H1 (cell line): ENCODE measurements around the gene GRK3. TPM values are rescaled to one million over a fixed set of nuclear protein-coding genes. Genes with fewer than 3 reads are reported as not detected.

Experiments
- CTCF ChIA-PET: fragments of 300-600 bp; sonication (Branson Sonifier 250); formaldehyde crosslinking; loops from one replicate; lab custom pipeline; 2021; ENCODE audit not compliant: partially characterized antibody; lab: Charles Lee
- POLR2A ChIA-PET: fragments of 300-600 bp; sonication (Branson Sonifier 250); formaldehyde crosslinking; loops from one replicate; lab custom pipeline; 2021; ENCODE audit warnings: inconsistent platforms; ENCODE audit not compliant: partially characterized antibody; lab: Charles Lee
- DNase-seq, 2 experiments: peaks; one replicate each; pipeline versions ENCODE4 v3.0.0 to v3.0.0-alpha.2; 2010 to 2022; ENCODE audit warnings: low spot score in 2 of 2, low read depth in 1 of 2, mixed read lengths in 1 of 2
- FAIRE-seq: peaks from 2 replicates; lab custom pipeline; 2011; peaks lifted over from hg19 to GRCh38; lab: Jason Lieb, UNC
- H2AFZ ChIP-seq: 2 replicates; pipeline ENCODE4 v1.8.1; 2012; ENCODE audit warnings: low read length, inconsistent platforms
- H2AK5ac ChIP-seq: 2 replicates; pipeline ENCODE4 v1.6.1; 2013; ENCODE audit warnings: low read depth, low read length
- H2BK120ac ChIP-seq: replicated peaks from 2 replicates; pipeline ENCODE3; 2013; ENCODE audit warnings: low read depth, low read length, inconsistent platforms
- H2BK12ac ChIP-seq: 2 replicates; pipeline ENCODE4 v1.6.1; 2013; ENCODE audit warnings: low read depth, low read length
- H2BK15ac ChIP-seq: 2 replicates; pipeline ENCODE4 v1.6.1; 2013; ENCODE audit warnings: low read length
- H2BK20ac ChIP-seq: 2 replicates; pipeline ENCODE4 v1.6.1; 2013; ENCODE audit warnings: low read length
- H2BK5ac ChIP-seq: 2 replicates; pipeline ENCODE4 v1.6.1; 2013; ENCODE audit warnings: low read depth, low read length
- H3K14ac ChIP-seq: 2 replicates; pipeline ENCODE4 v1.6.1; 2013; ENCODE audit warnings: inconsistent platforms; ENCODE audit not compliant: insufficient read length
- H3K18ac ChIP-seq: 2 replicates; pipeline ENCODE4 v1.6.1; 2013; ENCODE audit warnings: low read length; ENCODE audit errors: extremely low read depth
- H3K23ac ChIP-seq: 2 replicates; pipeline ENCODE4 v1.6.1; 2013; ENCODE audit warnings: inconsistent platforms; ENCODE audit not compliant: insufficient read length
- H3K23me2 ChIP-seq: 2 replicates; pipeline ENCODE4 v1.6.1; 2013; ENCODE audit warnings: low read depth, low read length
- H3K27ac ChIP-seq: 2 replicates; pipeline ENCODE4 v1.6.1; 2011; ENCODE audit warnings: low read depth, low read length, inconsistent platforms
- H3K27me3 ChIP-seq, 4 experiments: replicated peaks in 1 of 4; 1 replicate in 1 of 4; 2 replicates in 3 of 4; pipeline versions ENCODE4 v1.6.1 to v1.8.1; 2011 to 2013; ENCODE audit warnings: low read length in 3 of 4, mild to moderate bottlenecking in 3 of 4, inconsistent platforms in 2 of 4, mixed read lengths in 2 of 4, moderate library complexity in 1 of 4; ENCODE audit not compliant: control insufficient read depth in 3 of 4, insufficient read depth in 3 of 4; ENCODE audit errors: extremely low read depth in 1 of 4
- H3K36me3 ChIP-seq, 4 experiments: 2 replicates each; pipeline versions ENCODE4 v1.6.1 to v1.8.1; 2011 to 2013; ENCODE audit warnings: mild to moderate bottlenecking in 4 of 4, low read length in 3 of 4, moderate library complexity in 2 of 4, control low read depth in 1 of 4, inconsistent platforms in 1 of 4; ENCODE audit not compliant: insufficient read depth in 4 of 4, control insufficient read depth in 2 of 4
- H3K4ac ChIP-seq: replicated peaks from 2 replicates; pipeline ENCODE3; 2013; ENCODE audit warnings: low read length, low read depth, mixed read lengths, inconsistent platforms; ENCODE audit not compliant: insufficient read length
- H3K4me1 ChIP-seq, 4 experiments: replicated peaks in 1 of 4; 1 replicate in 1 of 4; 2 replicates in 3 of 4; pipeline versions ENCODE4 v1.6.1 to v1.8.1; 2011 to 2013; ENCODE audit warnings: low read length in 3 of 4, inconsistent platforms in 2 of 4, mixed read lengths in 1 of 4; ENCODE audit not compliant: insufficient read depth in 4 of 4, control insufficient read depth in 3 of 4
- H3K4me2 ChIP-seq, 2 experiments: 2 replicates each; pipeline versions ENCODE4 v1.6.1 to v1.8.1; 2011 to 2013; ENCODE audit warnings: low read depth in 2 of 2, low read length in 2 of 2, control low read depth in 1 of 2, inconsistent platforms in 1 of 2, mild to moderate bottlenecking in 1 of 2; ENCODE audit not compliant: insufficient read depth in 1 of 2
- H3K4me3 ChIP-seq, 4 experiments: fragments of 200-600, 300-600 bp in 1 of 4; sonication (generic), shearing (Covaris generic), sonication (Bioruptor Twin) in 1 of 4; 2 replicates each; pipeline versions ENCODE4 v1.5.1 to v1.8.1; 2011 to 2016; ENCODE audit warnings: low read length in 4 of 4, low read depth in 3 of 4, control low read depth in 2 of 4, inconsistent platforms in 2 of 4, mild to moderate bottlenecking in 2 of 4, mixed read lengths in 1 of 4, moderate library complexity in 1 of 4; ENCODE audit not compliant: insufficient read depth in 2 of 4; ENCODE audit errors: extremely low read depth in 1 of 4
- H3K56ac ChIP-seq: replicated peaks from 2 replicates; pipeline ENCODE3; 2013; ENCODE audit warnings: low read depth, mild to moderate bottlenecking, mixed read lengths, low read length, inconsistent platforms; ENCODE audit not compliant: insufficient read length
- H3K79me1 ChIP-seq: 2 replicates; pipeline ENCODE4 v1.6.1; 2013; ENCODE audit warnings: low read depth, low read length, control low read depth
- H3K79me2 ChIP-seq, 2 experiments: 2 replicates each; pipeline versions ENCODE4 v1.6.1 to v1.8.1; 2012 to 2013; ENCODE audit warnings: low read length in 2 of 2, mild to moderate bottlenecking in 2 of 2, inconsistent platforms in 1 of 2; ENCODE audit not compliant: insufficient read depth in 2 of 2, control insufficient read depth in 1 of 2
- H3K9ac ChIP-seq, 4 experiments: replicated peaks in 1 of 4; 1 replicate in 1 of 4; 2 replicates in 3 of 4; pipeline versions ENCODE4 v1.6.1 to v1.8.1; 2011 to 2013; ENCODE audit warnings: low read depth in 3 of 4, low read length in 3 of 4, control low read depth in 2 of 4, mild to moderate bottlenecking in 2 of 4, moderate library complexity in 2 of 4, inconsistent platforms in 1 of 4; ENCODE audit errors: extremely low read depth in 1 of 4
- H3K9me3 ChIP-seq, 2 experiments: 2 replicates each; pipeline versions ENCODE4 v1.6.1 to v1.8.1; 2012 to 2013; ENCODE audit warnings: mild to moderate bottlenecking in 2 of 2, moderate library complexity in 2 of 2, control low read depth in 1 of 2, inconsistent platforms in 1 of 2, low read depth in 1 of 2, low read length in 1 of 2, mixed read lengths in 1 of 2; ENCODE audit not compliant: insufficient read depth in 2 of 2
- H4K20me1 ChIP-seq, 2 experiments: replicated peaks in 1 of 2; 2 replicates each; pipeline versions ENCODE3 to v1.8.1; 2011 to 2013; ENCODE audit warnings: inconsistent platforms in 2 of 2, low read length in 2 of 2, mild to moderate bottlenecking in 1 of 2; ENCODE audit not compliant: insufficient read depth in 2 of 2, control insufficient read depth in 1 of 2
- H4K5ac ChIP-seq: 2 replicates; pipeline ENCODE4 v1.6.1; 2013; ENCODE audit warnings: low read length, low read depth, mixed read lengths, inconsistent platforms; ENCODE audit not compliant: insufficient read length
- H4K8ac ChIP-seq: 2 replicates; pipeline ENCODE4 v1.8.0; 2013; ENCODE audit warnings: mild to moderate bottlenecking, moderate library complexity, low read length, inconsistent platforms; ENCODE audit not compliant: insufficient read depth; ENCODE audit errors: extremely low read depth
- H4K91ac ChIP-seq: replicated peaks from 2 replicates; pipeline ENCODE3; 2013; ENCODE audit warnings: low read length, mixed read lengths, inconsistent platforms; ENCODE audit not compliant: insufficient read length
- BACH1 ChIP-seq: IDR thresholded peaks from 2 replicates; pipeline ENCODE4 v1.6.1; 2012; ENCODE audit warnings: low read length, improper control_type of control experiment
- BCL11A ChIP-seq, 2 experiments: IDR thresholded peaks; one replicate each; pipeline ENCODE4 v1.6.1; 2011; ENCODE audit warnings: low read depth in 2 of 2, low read length in 2 of 2, mild to moderate bottlenecking in 2 of 2
- CBX8 ChIP-seq: fragments of 300-800, 300-1000 bp; sonication (generic); IDR thresholded peaks from 2 replicates; pipeline ENCODE4 v1.7.1; 2016; ENCODE audit warnings: low read depth, low read length, borderline replicate concordance
- CEBPB ChIP-seq: IDR thresholded peaks from 2 replicates; pipeline ENCODE4 v1.6.1; 2012; ENCODE audit warnings: low read depth, low read length
- GABPA ChIP-seq: IDR thresholded peaks from 2 replicates; pipeline ENCODE4 v1.6.1; 2011; ENCODE audit warnings: mild to moderate bottlenecking, low read length, moderate library complexity, borderline replicate concordance; ENCODE audit not compliant: insufficient read depth
- MAX ChIP-seq: IDR thresholded peaks from 2 replicates; pipeline ENCODE4 v1.6.1; 2012; ENCODE audit warnings: inconsistent platforms
- SAP30 ChIP-seq: fragments of 300-600 bp; sonication (generic); IDR thresholded peaks from 2 replicates; pipeline ENCODE4 v1.7.1; 2012; ENCODE audit warnings: low read length, moderate library complexity, mild to moderate bottlenecking, inconsistent platforms; ENCODE audit not compliant: insufficient read depth, insufficient replicate concordance
- SIRT6 ChIP-seq: IDR thresholded peaks from one replicate; pipeline ENCODE4 v1.7.1; 2012; ENCODE audit warnings: low read length, inconsistent platforms
- TAF1 ChIP-seq: IDR thresholded peaks from 2 replicates; pipeline ENCODE4 v1.6.1; 2011; ENCODE audit warnings: mild to moderate bottlenecking, low read depth, low read length
- TCF12 ChIP-seq: IDR thresholded peaks from 2 replicates; pipeline ENCODE4 v1.6.1; 2011; ENCODE audit warnings: low read depth, mild to moderate bottlenecking, low read length
- WGBS, 2 experiments: shearing (Covaris generic) in 1 of 2; methylation state at CpG; one replicate each; pipeline versions ENCODE4 v1.1.6 to v1.1.7; 2013 to 2015; ENCODE audit warnings: low lambda C conversion rate in 2 of 2, mixed read lengths in 2 of 2, inconsistent platforms in 1 of 2, low coverage in 1 of 2, missing lambda C conversion rate in 1 of 2; ENCODE audit not compliant: insufficient replicate concordance in 2 of 2, insufficient coverage in 1 of 2, insufficient read length in 1 of 2; ENCODE audit errors: extremely low coverage in 1 of 2, missing lambda C conversion rate in 1 of 2; 5-methylcytosine and 5-hydroxymethylcytosine counted together
- polyA plus RNA-seq, 7 experiments: library from polyadenylated mRNA; depleted of rRNA in 3 of 7; stranded (reverse) in 5 of 7; unstranded in 2 of 7; fragments of >200 nt in 5 of 7; fragments of 200-250 nt in 2 of 7; gene quantifications; 1 replicate in 5 of 7; 2 replicates in 1 of 7; 4 replicates in 1 of 7; pipeline versions ENCODE4 v1.2.1 to v1.2.3, GENCODE V29; 2011 to 2013; ENCODE audit warnings: missing spikeins in 2 of 7, mixed read lengths in 2 of 7
- total RNA-seq: library from RNA; stranded (reverse); fragmentation: NEBNext Ultra II Directional; extraction: Animal tissue kit (Norgen Biotek cat#: 25700); gene quantifications from 2 replicates; pipeline ENCODE4 v1.2.1, GENCODE V29; 2021
- TF ChIP-seq, protein P1 (sequence below), 3 experiments: IDR thresholded peaks; 1 replicate in 2 of 3; 2 replicates in 1 of 3; pipeline versions ENCODE4 v1.5.1 to v1.6.1; 2011; ENCODE audit warnings: low read length in 3 of 3, mild to moderate bottlenecking in 3 of 3, inconsistent platforms in 2 of 3, low read depth in 1 of 3, moderate library complexity in 1 of 3; ENCODE audit not compliant: insufficient read depth in 1 of 3; ENCODE audit errors: control extremely low read depth in 1 of 3

The GRK3 gene
- total and polyA plus RNA-seq, 2 of the 8 experiments (the other 6 are each of a cell fraction or from before 2014, with no cell fraction given): 7.5 to 35.3 TPM

- no peak overlapping the region for H4K8ac ChIP-seq
- H2BK120ac ChIP-seq: no peak overlapping the region
- H3K4me1 ChIP-seq: no peaks in the 10 kb centered on the region
- H3K9ac ChIP-seq: no peak overlapping the region
- H2AFZ ChIP-seq: no peak overlapping the region
- CTCF ChIA-PET: interaction anchor here (0.8 to 2.8 kb wide), 6 partner anchors 10 to 552 kb away, joined by 3 to 6 read pairs (median 3); no protein-coding TSS in a partner anchor
- no peak overlapping the region for H3K14ac ChIP-seq
- no peak overlapping the region for H3K4me2 ChIP-seq
- no peak overlapping the region for H4K91ac ChIP-seq
- POLR2A ChIA-PET: no interaction called here
- DNase-seq (no peak), FAIRE-seq (no peak)
- no peak overlapping the region for H2BK12ac ChIP-seq
- no peak overlapping the region for H3K4me3 ChIP-seq
- H3K79me2 ChIP-seq: no peaks in the 10 kb centered on the region
- no peaks in the 10 kb centered on the region for H3K36me3 ChIP-seq
- H3K23me2 ChIP-seq: no peaks in the 10 kb centered on the region
- H2BK15ac ChIP-seq: 0 out of 2 replicates have a peak overlapping the region, but pooled peaks have one; percentile 46
- H3K23ac ChIP-seq: no peak overlapping the region
- H3K79me1 ChIP-seq: no peaks in the 10 kb centered on the region
- no peak overlapping the region for H2BK20ac ChIP-seq
- H3K4ac ChIP-seq: no peak overlapping the region
- H3K27me3 ChIP-seq: no peaks in the 10 kb centered on the region
- no peak overlapping the region for H3K27ac ChIP-seq
- no peaks in the 10 kb centered on the region for H4K20me1 ChIP-seq
- no peak overlapping the region for H2AK5ac ChIP-seq
- no peak overlapping the region for H3K56ac ChIP-seq
- no peaks in the 10 kb centered on the region for H3K9me3 ChIP-seq
- 83% methylated on average over 8 of the region's 8 CpGs; no CpG with 5 or more reads in 1 of the 2 experiments for WGBS, 2 experiments
- no peak overlapping the region for H4K5ac ChIP-seq
- no peak overlapping the region for H3K18ac ChIP-seq
- H2BK5ac ChIP-seq: no peak overlapping the region
- no peak for TF ChIP-seq SIRT6
- TF ChIP-seq, protein P1, sequence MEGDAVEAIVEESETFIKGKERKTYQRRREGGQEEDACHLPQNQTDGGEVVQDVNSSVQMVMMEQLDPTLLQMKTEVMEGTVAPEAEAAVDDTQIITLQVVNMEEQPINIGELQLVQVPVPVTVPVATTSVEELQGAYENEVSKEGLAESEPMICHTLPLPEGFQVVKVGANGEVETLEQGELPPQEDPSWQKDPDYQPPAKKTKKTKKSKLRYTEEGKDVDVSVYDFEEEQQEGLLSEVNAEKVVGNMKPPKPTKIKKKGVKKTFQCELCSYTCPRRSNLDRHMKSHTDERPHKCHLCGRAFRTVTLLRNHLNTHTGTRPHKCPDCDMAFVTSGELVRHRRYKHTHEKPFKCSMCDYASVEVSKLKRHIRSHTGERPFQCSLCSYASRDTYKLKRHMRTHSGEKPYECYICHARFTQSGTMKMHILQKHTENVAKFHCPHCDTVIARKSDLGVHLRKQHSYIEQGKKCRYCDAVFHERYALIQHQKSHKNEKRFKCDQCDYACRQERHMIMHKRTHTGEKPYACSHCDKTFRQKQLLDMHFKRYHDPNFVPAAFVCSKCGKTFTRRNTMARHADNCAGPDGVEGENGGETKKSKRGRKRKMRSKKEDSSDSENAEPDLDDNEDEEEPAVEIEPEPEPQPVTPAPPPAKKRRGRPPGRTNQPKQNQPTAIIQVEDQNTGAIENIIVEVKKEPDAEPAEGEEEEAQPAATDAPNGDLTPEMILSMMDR (IDR thresholded peaks at IDR 0.05; ENCODE audit: control extremely low read depth in 1 of 3, insufficient read depth in 1 of 3, low read depth in 1 of 3, low read length in 3 of 3): peak in 1 of 3 experiments; percentile 30; a peak in 2 of 4 replicates
- TF ChIP-seq GABPA: no peak
- TF ChIP-seq CBX8: no peak
- TF ChIP-seq SAP30: no peak
- no peak for TF ChIP-seq TCF12
- no peak for TF ChIP-seq BACH1
- no peak for TF ChIP-seq TAF1
- no peak for TF ChIP-seq CEBPB
- no peak for TF ChIP-seq MAX
- no peak for TF ChIP-seq BCL11A (IDR thresholded peaks at IDR 0.05; ENCODE audit: low read depth in 2 of 2, low read length in 2 of 2)
Observed at GRCh38 chr22:25777870-25778269, 213.4 kb downstream of the GRK3 start.
